ENCODE results near the gene NUDT14. TPM values are rescaled to one million over a fixed set of nuclear protein-coding genes. Genes with fewer than 3 reads are reported as not detected.

The NUDT14 gene
- total and polyA plus RNA-seq, 2 experiments from 2014 or later = 14.8 to 38.4 TPM

DNA sequence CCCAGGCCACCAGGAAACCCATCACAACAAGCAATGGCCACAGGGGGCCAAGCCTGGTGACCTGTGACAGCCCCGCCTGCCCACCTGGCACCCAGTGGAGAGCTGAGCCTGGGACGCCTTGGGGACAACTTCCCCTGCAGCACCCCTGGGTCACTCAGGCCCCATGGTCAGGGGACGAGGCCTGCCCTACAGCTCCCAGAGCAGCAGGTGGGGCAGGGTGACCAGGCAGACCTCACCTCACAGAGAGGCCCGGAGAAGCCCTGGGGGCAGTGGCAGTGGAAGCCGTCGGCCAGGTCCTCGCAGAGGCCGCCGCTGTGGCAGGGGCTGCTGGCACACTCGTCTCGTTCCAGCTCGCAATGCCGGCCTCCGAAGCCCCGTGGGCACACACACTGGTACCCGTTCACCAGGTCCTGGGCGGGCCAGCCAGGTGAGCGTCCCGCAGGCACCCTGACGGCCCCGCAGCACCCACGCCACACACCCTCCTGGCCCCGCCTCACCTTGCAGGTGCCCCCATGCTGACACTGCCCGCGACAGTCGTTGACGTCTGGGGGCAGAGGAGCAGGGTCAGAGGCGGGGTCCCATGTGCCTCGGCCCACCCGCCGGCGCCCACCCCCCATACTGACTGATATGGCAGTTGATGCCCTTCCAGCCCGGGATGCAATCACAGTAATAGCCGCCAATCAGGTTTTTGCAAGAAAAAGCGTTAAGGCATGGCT lies 30.6 kb downstream of the NUDT14 start (continued):
- TF ChIP-seq, protein P1, sequence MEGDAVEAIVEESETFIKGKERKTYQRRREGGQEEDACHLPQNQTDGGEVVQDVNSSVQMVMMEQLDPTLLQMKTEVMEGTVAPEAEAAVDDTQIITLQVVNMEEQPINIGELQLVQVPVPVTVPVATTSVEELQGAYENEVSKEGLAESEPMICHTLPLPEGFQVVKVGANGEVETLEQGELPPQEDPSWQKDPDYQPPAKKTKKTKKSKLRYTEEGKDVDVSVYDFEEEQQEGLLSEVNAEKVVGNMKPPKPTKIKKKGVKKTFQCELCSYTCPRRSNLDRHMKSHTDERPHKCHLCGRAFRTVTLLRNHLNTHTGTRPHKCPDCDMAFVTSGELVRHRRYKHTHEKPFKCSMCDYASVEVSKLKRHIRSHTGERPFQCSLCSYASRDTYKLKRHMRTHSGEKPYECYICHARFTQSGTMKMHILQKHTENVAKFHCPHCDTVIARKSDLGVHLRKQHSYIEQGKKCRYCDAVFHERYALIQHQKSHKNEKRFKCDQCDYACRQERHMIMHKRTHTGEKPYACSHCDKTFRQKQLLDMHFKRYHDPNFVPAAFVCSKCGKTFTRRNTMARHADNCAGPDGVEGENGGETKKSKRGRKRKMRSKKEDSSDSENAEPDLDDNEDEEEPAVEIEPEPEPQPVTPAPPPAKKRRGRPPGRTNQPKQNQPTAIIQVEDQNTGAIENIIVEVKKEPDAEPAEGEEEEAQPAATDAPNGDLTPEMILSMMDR (conservative IDR thresholded peaks at IDR 0.05; ENCODE audit: low read depth in 2 of 2) = no peak
- TF ChIP-seq, protein P2, sequence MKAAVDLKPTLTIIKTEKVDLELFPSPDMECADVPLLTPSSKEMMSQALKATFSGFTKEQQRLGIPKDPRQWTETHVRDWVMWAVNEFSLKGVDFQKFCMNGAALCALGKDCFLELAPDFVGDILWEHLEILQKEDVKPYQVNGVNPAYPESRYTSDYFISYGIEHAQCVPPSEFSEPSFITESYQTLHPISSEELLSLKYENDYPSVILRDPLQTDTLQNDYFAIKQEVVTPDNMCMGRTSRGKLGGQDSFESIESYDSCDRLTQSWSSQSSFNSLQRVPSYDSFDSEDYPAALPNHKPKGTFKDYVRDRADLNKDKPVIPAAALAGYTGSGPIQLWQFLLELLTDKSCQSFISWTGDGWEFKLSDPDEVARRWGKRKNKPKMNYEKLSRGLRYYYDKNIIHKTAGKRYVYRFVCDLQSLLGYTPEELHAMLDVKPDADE (IDR thresholded peaks at IDR 0.05) = no peak
- no peak for TF ChIP-seq EZH2phosphoT487 (IDR thresholded peaks at IDR 0.05; ENCODE audit: unreplicated experiment)
- TF ChIP-seq NANOG (IDR thresholded peaks at IDR 0.05; ENCODE audit: borderline replicate concordance) = no peak
- TF ChIP-seq ZNF331 (CRISPR knock-in tag; IDR thresholded peaks at IDR 0.05; ENCODE audit: low read depth) = no peak
- TF ChIP-seq EZH2 (IDR thresholded peaks at IDR 0.05; ENCODE audit: low read depth, unreplicated experiment) = no peak
- TF ChIP-seq STAT1 (IDR thresholded peaks at IDR 0.05; ENCODE audit: unreplicated experiment) = no peak

DNA sequence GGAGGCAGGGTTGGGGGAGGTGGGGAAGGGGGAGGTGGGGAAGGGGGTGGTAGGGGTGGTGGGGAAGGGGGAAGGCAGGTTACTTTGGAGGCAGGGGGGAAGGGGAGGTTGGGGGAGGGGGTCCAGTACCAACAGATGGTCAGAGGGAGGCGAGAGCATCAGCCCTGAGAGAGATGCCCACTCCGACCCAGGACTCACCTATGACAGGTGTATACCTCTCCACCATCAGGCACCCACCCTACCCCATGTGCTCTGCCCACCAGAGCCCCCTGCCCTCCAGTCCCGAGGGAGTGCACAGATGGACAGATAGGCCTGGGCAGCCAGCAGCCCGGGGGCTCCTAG lies 31.1 kb downstream of the NUDT14 start:
- Mint-ChIP-seq H3K27ac (no peak overlapping the region), H3K9me3 (no peaks in the 10 kb centered on the region), H3K4me3 (no peak overlapping the region), H3K4me1 (no peaks in the 10 kb centered on the region; the same call in 2 of the 3 replicates), H3K27me3 (ENCODE audit: insufficient read depth, low read depth, poor library complexity) (peaks cover 3% of the 10 kb centered on the region), H3K36me3 (ENCODE audit: low read depth) (no peaks in the 10 kb centered on the region)
- Histone ChIP-seq H3K79me2 (replicated peaks; ENCODE audit: insufficient read depth) (no peaks in the 10 kb centered on the region), H3K36me3 (ENCODE audit: insufficient read depth) (no peaks in the 10 kb centered on the region), H4K20me1 (replicated peaks; ENCODE audit: insufficient read depth) (no peaks in the 10 kb centered on the region), H3K4me1 (ENCODE audit: insufficient read depth) (no peaks in the 10 kb centered on the region), H3K4me3 (no peak overlapping the region), H3F3A (replicated peaks; ENCODE audit: low read depth) (no peaks in the 10 kb centered on the region), H3K27me3 (ENCODE audit: insufficient read depth) (no peaks in the 10 kb centered on the region), H2AFZ (no peak overlapping the region), H3K9me2 (ENCODE audit: insufficient read depth) (no peaks in the 10 kb centered on the region), H3K27ac (ENCODE audit: low read depth) (no peak overlapping the region), H3K4me2 (no peak overlapping the region)
- no peak for DNase-seq (ENCODE audit: low spot score)
- TF ChIP-seq CREB1 (CRISPR knock-in tag; IDR thresholded peaks at IDR 0.05; ENCODE audit: low read depth) (no peak), ZNF114 (CRISPR knock-in tag; IDR thresholded peaks at IDR 0.05) (no peak), JUNB (IDR thresholded peaks at IDR 0.05; ENCODE audit: unreplicated experiment) (no peak), EZH2 (IDR thresholded peaks at IDR 0.05; ENCODE audit: low read depth, unreplicated experiment) (no peak), EZH2phosphoT487 (IDR thresholded peaks at IDR 0.05; ENCODE audit: unreplicated experiment) (no peak), POLR2AphosphoS5 (IDR thresholded peaks at IDR 0.05; ENCODE audit: low read depth) (no peak)
- TF ChIP-seq, protein P2 (IDR thresholded peaks at IDR 0.05) = no peak
- ATAC-seq = no peak
